ENCODE data around the gene MAPK9.

GRCh38 chr5:180316586-180316985 is 24.7 kb upstream of the MAPK9 start:
- no peak for TF ChIP-seq EZH2 (IDR thresholded peaks at IDR 0.05; ENCODE audit: insufficient read depth, poor library complexity, severe bottlenecking)
- no peak for TF ChIP-seq EZH2phosphoT487 (IDR thresholded peaks at IDR 0.05; ENCODE audit: insufficient read depth, low read depth)
